ENCODE results near the gene SPTBN1.
A peak's percentile ranks its signal among the peaks of the same experiment; 100 is the strongest.

The SPTBN1 gene

DNA sequence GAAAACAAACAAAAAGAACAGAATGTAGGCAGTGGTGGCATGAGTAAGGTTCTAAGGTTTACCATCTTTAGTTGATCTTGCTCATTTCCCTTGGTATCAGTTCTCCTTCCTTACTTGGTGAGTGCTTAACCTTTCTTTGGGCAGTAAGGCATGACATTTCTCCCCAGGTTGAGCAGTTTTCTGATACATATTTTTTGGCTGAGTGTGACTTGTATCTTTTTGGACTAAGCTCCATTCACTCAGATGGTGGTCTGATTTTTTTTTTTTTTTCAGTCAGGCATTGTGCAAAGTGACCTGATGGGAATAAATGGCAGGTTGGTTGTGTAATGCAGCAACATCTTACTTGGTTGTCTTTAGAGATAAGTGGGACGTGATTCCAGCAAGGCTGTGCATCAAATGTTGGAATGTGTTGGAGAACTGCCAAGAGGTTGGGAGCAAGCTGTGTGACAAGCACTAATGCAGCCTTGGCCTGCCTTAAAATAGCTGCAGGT, 15.1 kb downstream of the SPTBN1 start:
- TF ChIP-seq, protein P1, sequence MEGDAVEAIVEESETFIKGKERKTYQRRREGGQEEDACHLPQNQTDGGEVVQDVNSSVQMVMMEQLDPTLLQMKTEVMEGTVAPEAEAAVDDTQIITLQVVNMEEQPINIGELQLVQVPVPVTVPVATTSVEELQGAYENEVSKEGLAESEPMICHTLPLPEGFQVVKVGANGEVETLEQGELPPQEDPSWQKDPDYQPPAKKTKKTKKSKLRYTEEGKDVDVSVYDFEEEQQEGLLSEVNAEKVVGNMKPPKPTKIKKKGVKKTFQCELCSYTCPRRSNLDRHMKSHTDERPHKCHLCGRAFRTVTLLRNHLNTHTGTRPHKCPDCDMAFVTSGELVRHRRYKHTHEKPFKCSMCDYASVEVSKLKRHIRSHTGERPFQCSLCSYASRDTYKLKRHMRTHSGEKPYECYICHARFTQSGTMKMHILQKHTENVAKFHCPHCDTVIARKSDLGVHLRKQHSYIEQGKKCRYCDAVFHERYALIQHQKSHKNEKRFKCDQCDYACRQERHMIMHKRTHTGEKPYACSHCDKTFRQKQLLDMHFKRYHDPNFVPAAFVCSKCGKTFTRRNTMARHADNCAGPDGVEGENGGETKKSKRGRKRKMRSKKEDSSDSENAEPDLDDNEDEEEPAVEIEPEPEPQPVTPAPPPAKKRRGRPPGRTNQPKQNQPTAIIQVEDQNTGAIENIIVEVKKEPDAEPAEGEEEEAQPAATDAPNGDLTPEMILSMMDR (IDR thresholded peaks at IDR 0.05; ENCODE audit: low read depth, low read length): no peak
- no peak overlapping the region for H3K4me3 ChIP-seq (ENCODE audit: low read depth, low read length)
- DNase-seq (ENCODE audit: low read depth, low spot score): peak; percentile 64
- in situ Hi-C loops (cut with HindIII; ENCODE audit: low sequenced_read_pairs): no loop called here

DNA sequence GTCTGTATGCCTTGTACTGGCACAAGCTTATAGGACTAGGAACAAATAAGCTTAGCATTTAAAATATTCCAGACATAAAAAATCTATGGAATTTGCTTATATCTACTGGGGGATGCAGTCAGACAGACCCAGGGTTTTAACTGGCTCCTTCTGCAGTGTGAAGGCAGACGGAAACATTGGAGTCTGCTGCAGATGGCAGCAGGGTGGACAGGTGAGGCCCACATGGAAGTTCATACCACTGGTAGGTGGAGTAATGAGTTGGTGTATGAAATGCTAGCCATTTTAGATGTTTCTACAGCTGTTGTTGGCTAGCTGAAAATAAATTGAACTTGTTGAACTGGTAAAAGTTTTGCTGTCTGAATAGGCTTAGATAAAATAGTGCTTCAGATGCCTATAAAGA, 17.7 kb downstream of the SPTBN1 start:
- TF ChIP-seq, protein P1 (IDR thresholded peaks at IDR 0.05; ENCODE audit: low read depth, low read length): no peak
- in situ Hi-C loops (cut with HindIII; ENCODE audit: low sequenced_read_pairs): no loop called here
- no peak overlapping the region for H3K4me3 ChIP-seq (ENCODE audit: low read depth, low read length)
- DNase-seq (ENCODE audit: low read depth, low spot score): no peak

DNA sequence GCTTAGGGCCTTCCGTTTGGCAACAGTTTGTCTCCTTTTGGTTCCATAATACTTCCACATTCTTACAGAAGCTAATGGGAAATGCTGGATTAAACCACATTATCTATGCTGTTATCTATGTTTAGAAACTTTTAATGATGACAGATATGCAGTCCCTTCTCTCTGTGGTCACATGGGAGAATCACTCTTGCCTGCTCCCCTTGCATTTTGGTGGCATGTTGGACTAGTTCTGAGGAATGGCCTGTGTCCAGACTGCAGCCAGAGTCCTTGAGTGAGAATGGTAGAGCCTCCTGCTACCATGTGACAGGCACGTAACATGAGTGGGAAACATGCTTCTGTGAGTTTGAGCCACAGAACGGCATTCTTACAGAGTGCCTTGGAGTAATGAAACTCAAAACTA, 19.2 kb downstream of the SPTBN1 start:
- H3K4me3 ChIP-seq (ENCODE audit: low read depth, low read length): no peak overlapping the region
- in situ Hi-C loops (cut with HindIII; ENCODE audit: low sequenced_read_pairs): no loop called here
- TF ChIP-seq, protein P1 (IDR thresholded peaks at IDR 0.05; ENCODE audit: low read depth, low read length): no peak
- DNase-seq (ENCODE audit: low read depth, low spot score): no peak

DNA sequence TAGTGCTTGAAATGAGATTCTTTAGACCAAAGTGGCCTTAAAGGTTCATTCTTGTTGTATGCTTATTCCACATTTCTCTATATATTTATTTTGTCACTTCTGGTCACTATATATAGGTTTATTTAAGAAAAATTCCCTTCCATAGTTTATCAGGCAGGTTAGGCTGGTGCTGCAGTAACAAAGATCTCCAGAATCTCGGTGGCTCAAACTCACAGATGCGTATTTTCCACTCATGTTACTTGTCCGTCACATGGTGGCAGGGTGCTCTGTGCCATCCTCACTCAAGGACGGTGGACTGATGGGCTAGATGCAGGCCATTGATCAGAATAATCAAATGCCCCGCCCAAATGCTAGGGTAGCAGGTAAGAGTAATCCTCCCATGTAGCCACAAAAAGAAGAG, 19.8 kb downstream of the SPTBN1 start:
- DNase-seq (ENCODE audit: low read depth, low spot score): no peak
- in situ Hi-C loops (cut with HindIII; ENCODE audit: low sequenced_read_pairs): no loop called here
- TF ChIP-seq, protein P1 (IDR thresholded peaks at IDR 0.05; ENCODE audit: low read depth, low read length): no peak
- H3K4me3 ChIP-seq (ENCODE audit: low read depth, low read length): no peak overlapping the region

DNA sequence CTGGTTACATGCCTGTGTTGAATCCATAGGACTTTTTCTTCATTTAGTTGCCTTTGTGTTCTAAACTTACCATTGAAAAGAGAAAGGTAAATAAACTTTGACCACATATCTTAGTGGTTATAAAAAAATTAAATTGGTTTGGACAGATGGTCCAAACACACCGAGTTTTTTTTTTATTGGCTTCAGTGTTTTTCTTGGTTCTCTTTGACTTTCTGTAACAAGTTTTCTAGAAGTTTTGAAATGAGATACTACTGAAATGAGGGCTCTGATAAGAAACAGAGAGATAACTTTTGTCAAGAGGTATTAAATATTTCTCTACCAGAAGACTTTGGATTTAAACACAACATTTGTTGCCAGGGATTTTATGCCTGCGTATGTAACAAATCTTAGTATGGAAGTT, 20.7 kb downstream of the SPTBN1 start:
- no peak for DNase-seq (ENCODE audit: low read depth, low spot score)
- in situ Hi-C loops (cut with HindIII; ENCODE audit: low sequenced_read_pairs): no loop called here
- TF ChIP-seq, protein P1 (IDR thresholded peaks at IDR 0.05; ENCODE audit: low read depth, low read length): no peak
- H3K4me3 ChIP-seq (ENCODE audit: low read depth, low read length): no peak overlapping the region

DNA sequence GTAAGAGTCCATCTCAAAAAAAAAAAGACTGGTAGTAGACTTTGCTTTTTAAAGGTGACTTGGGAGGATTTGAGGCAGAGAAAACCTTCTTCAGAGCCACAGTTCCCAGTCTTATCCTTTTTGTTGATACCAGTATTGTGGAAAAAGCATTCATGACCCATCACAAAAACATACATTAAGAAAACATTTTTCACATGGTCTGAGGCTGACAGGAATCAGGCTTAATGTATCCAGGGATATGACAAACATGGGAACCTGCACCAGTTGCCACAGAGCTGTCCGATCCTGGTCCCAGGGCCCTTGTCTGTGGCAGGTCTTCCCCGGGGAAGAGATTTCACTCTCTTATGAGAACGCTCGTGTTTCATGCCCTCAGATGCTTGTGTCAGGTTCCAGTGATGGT, 21.8 kb downstream of the SPTBN1 start:
- no peak for DNase-seq (ENCODE audit: low read depth, low spot score)
- in situ Hi-C loops (cut with HindIII; ENCODE audit: low sequenced_read_pairs): no loop called here
- TF ChIP-seq, protein P1 (IDR thresholded peaks at IDR 0.05; ENCODE audit: low read depth, low read length): no peak
- no peak overlapping the region for H3K4me3 ChIP-seq (ENCODE audit: low read depth, low read length)

DNA sequence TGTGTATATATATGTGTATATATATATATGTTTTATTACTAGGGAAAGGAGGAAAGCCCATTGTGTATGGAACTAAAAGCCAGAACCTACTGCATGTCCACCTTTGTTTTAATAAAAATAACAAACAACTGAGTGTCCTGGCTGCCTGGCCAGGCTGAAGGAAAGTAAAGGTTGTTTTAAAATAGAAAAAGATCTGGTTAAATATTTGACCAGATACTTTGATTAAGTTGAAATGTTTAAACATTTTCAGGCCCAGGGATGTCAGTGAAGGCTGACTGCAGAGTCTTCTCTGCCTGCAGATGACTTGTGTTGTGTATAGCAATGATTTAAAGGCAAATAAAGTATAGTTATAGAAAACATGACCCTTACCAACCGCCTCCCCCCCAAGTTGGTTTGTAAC, 22.8 kb downstream of the SPTBN1 start:
- in situ Hi-C loops (cut with HindIII; ENCODE audit: low sequenced_read_pairs): no loop called here
- no peak for DNase-seq (ENCODE audit: low read depth, low spot score)
- TF ChIP-seq, protein P1 (IDR thresholded peaks at IDR 0.05; ENCODE audit: low read depth, low read length): no peak
- no peak overlapping the region for H3K4me3 ChIP-seq (ENCODE audit: low read depth, low read length)

Measured in astrocyte of the spinal cord (primary cell).